Measurements from ENCODE around the gene RALB.

RALB gene

GRCh38 chr2:120225549-120226065 lies 27.0 kb upstream of the RALB start:
- H2AFZ ChIP-seq (ENCODE audit: low read length), result no peak overlapping the region
- H3K79me2 ChIP-seq (ENCODE audit: low read length), result peaks cover 23% of the 10 kb centered on the region
- no peaks in the 10 kb centered on the region for H3K27me3 ChIP-seq (replicated peaks; ENCODE audit: insufficient read depth, low read length)
- H3K4me2 ChIP-seq (ENCODE audit: low read depth, low read length), result no peak overlapping the region
- no peak overlapping the region for H3K27ac ChIP-seq (ENCODE audit: low read length)
- no peak overlapping the region for H3K9ac ChIP-seq (ENCODE audit: low read length)
- H3K4me1 ChIP-seq (ENCODE audit: low read length), result peaks cover 19% of the 10 kb centered on the region
- H4K20me1 ChIP-seq (ENCODE audit: insufficient read depth, low read length), result no peaks in the 10 kb centered on the region
- no peaks in the 10 kb centered on the region for H3K9me2 ChIP-seq (replicated peaks; ENCODE audit: insufficient read depth, low read length)
- no peak overlapping the region for H3K4me3 ChIP-seq (ENCODE audit: low read length)
- no peaks in the 10 kb centered on the region for H3K9me3 ChIP-seq (replicated peaks; ENCODE audit: insufficient read depth, low read length)
- no peaks in the 10 kb centered on the region for H3F3A ChIP-seq (ENCODE audit: insufficient read depth, low read length)
- no peak for DNase-seq
- TF ChIP-seq EZH2phosphoT487 (IDR thresholded peaks at IDR 0.05; ENCODE audit: low read length) (no peak), CTCF (IDR thresholded peaks at IDR 0.05; ENCODE audit: low read length) (no peak), EZH2 (optimal IDR thresholded peaks at IDR 0.05; ENCODE audit: low read depth, low read length) (no peak)
- H3K36me3 ChIP-seq (replicated peaks; ENCODE audit: insufficient read depth, low read length), result no peaks in the 10 kb centered on the region

- no peaks in the 10 kb centered on the region for H4K20me1 ChIP-seq (ENCODE audit: insufficient read depth, low read length)
- H2AFZ ChIP-seq (ENCODE audit: low read length), result no peak overlapping the region
- H3K4me1 ChIP-seq (ENCODE audit: low read length), result peaks cover 22% of the 10 kb centered on the region
- DNase-seq, result no peak
- H3F3A ChIP-seq (ENCODE audit: insufficient read depth, low read length), result peaks cover 7% of the 10 kb centered on the region; the same call in 1 of the 2 replicates
- no peak overlapping the region for H3K4me3 ChIP-seq (ENCODE audit: low read length)
- H3K27me3 ChIP-seq (replicated peaks; ENCODE audit: insufficient read depth, low read length), result no peaks in the 10 kb centered on the region
- no peak for TF ChIP-seq EZH2phosphoT487 (IDR thresholded peaks at IDR 0.05; ENCODE audit: low read length)
- no peak for TF ChIP-seq EZH2 (optimal IDR thresholded peaks at IDR 0.05; ENCODE audit: low read depth, low read length)
- TF ChIP-seq CTCF (IDR thresholded peaks at IDR 0.05; ENCODE audit: low read length), result no peak
- peaks cover 28% of the 10 kb centered on the region for H3K79me2 ChIP-seq (ENCODE audit: low read length)
- H3K27ac ChIP-seq (ENCODE audit: low read length), result no peak overlapping the region
- H3K9me2 ChIP-seq (replicated peaks; ENCODE audit: insufficient read depth, low read length), result no peaks in the 10 kb centered on the region
- H3K9ac ChIP-seq (ENCODE audit: low read length), result no peak overlapping the region
- H3K4me2 ChIP-seq (ENCODE audit: low read depth, low read length), result no peak overlapping the region
- no peaks in the 10 kb centered on the region for H3K9me3 ChIP-seq (replicated peaks; ENCODE audit: insufficient read depth, low read length)
- H3K36me3 ChIP-seq (replicated peaks; ENCODE audit: insufficient read depth, low read length), result no peaks in the 10 kb centered on the region
These were observed 26.3 kb upstream of the RALB start for GRCh38 chr2:120226316-120226715.

GRCh38 chr2:120227111-120227991 lies 25.3 kb upstream of the RALB start:
- no peak overlapping the region for H3K27ac ChIP-seq (ENCODE audit: low read length)
- no peaks in the 10 kb centered on the region for H3K27me3 ChIP-seq (replicated peaks; ENCODE audit: insufficient read depth, low read length)
- H3K4me1 ChIP-seq (ENCODE audit: low read length), result peaks cover 20% of the 10 kb centered on the region

More at GRCh38 chr2:120227111-120227991, 25.3 kb upstream of the RALB start:
- peaks cover 16% of the 10 kb centered on the region for H3F3A ChIP-seq (ENCODE audit: insufficient read depth, low read length)
- H3K79me2 ChIP-seq (ENCODE audit: low read length), result peaks cover 24% of the 10 kb centered on the region
- TF ChIP-seq EZH2 (optimal IDR thresholded peaks at IDR 0.05; ENCODE audit: low read depth, low read length) (no peak), EZH2phosphoT487 (IDR thresholded peaks at IDR 0.05; ENCODE audit: low read length) (no peak), CTCF (IDR thresholded peaks at IDR 0.05; ENCODE audit: low read length) (no peak)
- H4K20me1 ChIP-seq (ENCODE audit: insufficient read depth, low read length), result no peaks in the 10 kb centered on the region
- H3K9me3 ChIP-seq (replicated peaks; ENCODE audit: insufficient read depth, low read length), result no peaks in the 10 kb centered on the region
- no peak overlapping the region for H3K4me2 ChIP-seq (ENCODE audit: low read depth, low read length)
- H2AFZ ChIP-seq (ENCODE audit: low read length), result no peak overlapping the region
- no peak overlapping the region for H3K4me3 ChIP-seq (ENCODE audit: low read length)
- H3K9me2 ChIP-seq (replicated peaks; ENCODE audit: insufficient read depth, low read length), result no peaks in the 10 kb centered on the region
- DNase-seq, result no peak
- no peak overlapping the region for H3K9ac ChIP-seq (ENCODE audit: low read length)
- H3K36me3 ChIP-seq (replicated peaks; ENCODE audit: insufficient read depth, low read length), result no peaks in the 10 kb centered on the region
